CD14-positive monocyte (primary cell): ENCODE results near the gene RBFOX1. TPM values are rescaled to one million over a fixed set of nuclear protein-coding genes. Genes with fewer than 3 reads are reported as not detected.

Source experiments
- DNase-seq, 3 donors: peaks; one replicate each; pipeline ENCODE4 v3.0.0-alpha.2; 2011 to 2022
- H2AFZ ChIP-seq: 2 replicates; pipeline ENCODE4 v1.6.0; 2012; ENCODE audit warnings: mild to moderate bottlenecking, low read depth, low read length, inconsistent platforms; ENCODE audit not compliant: insufficient read depth, poor library complexity, severe bottlenecking
- H3K27ac ChIP-seq, 2 donors: 1 replicate in 1 of 2; 2 replicates in 1 of 2; pipeline ENCODE4 v1.5.1; 2012 to 2013; ENCODE audit warnings: low read length in 2 of 2, control low read depth in 1 of 2, inconsistent platforms in 1 of 2, low read depth in 1 of 2, mild to moderate bottlenecking in 1 of 2
- H3K27me3 ChIP-seq, 2 donors: one replicate each; pipeline versions ENCODE4 v1.6.0 to v1.6.1; 2011 to 2013; ENCODE audit warnings: low read length in 2 of 2; ENCODE audit not compliant: control insufficient read depth in 2 of 2, insufficient read depth in 2 of 2
- H3K36me3 ChIP-seq, 2 donors: replicated peaks in 1 of 2; 1 replicate in 1 of 2; 2 replicates in 1 of 2; pipeline versions ENCODE4 v1.5.1 to v1.6.1; 2012 to 2013; ENCODE audit warnings: low read length in 2 of 2, control low read depth in 1 of 2, inconsistent platforms in 1 of 2, mild to moderate bottlenecking in 1 of 2; ENCODE audit not compliant: insufficient read depth in 2 of 2, control insufficient read depth in 1 of 2
- H3K4me1 ChIP-seq, 2 donors: 1 replicate in 1 of 2; 2 replicates in 1 of 2; pipeline versions ENCODE4 v1.5.1 to v1.6.1; 2012 to 2013; ENCODE audit warnings: low read length in 2 of 2, control low read depth in 1 of 2, inconsistent platforms in 1 of 2, mild to moderate bottlenecking in 1 of 2, moderate library complexity in 1 of 2; ENCODE audit not compliant: insufficient read depth in 2 of 2, control insufficient read depth in 1 of 2
- H3K4me2 ChIP-seq: replicated peaks from 2 replicates; pipeline ENCODE3; 2012; ENCODE audit warnings: low read length, moderate library complexity, mild to moderate bottlenecking; ENCODE audit not compliant: poor library complexity, severe bottlenecking; ENCODE audit errors: extremely low read depth
- H3K4me3 ChIP-seq, 3 experiments: fragments of 200-600 bp in 1 of 3; sonication (generic) in 1 of 3; replicated peaks in 1 of 3; 1 replicate in 2 of 3; 2 replicates in 1 of 3; pipeline ENCODE4 v1.5.1; 2011 to 2013; ENCODE audit warnings: low read length in 3 of 3, mild to moderate bottlenecking in 3 of 3, control low read depth in 2 of 3, low read depth in 2 of 3, inconsistent platforms in 1 of 3, moderate library complexity in 1 of 3
- H3K79me2 ChIP-seq: 2 replicates; pipeline ENCODE4 v1.6.0; 2012; ENCODE audit warnings: mild to moderate bottlenecking, control low read depth, inconsistent platforms, low read length, moderate library complexity; ENCODE audit not compliant: insufficient read depth
- H3K9ac ChIP-seq: 2 replicates; pipeline ENCODE4 v1.6.0; 2017; ENCODE audit warnings: low read length, mild to moderate bottlenecking; ENCODE audit not compliant: insufficient read depth, poor library complexity, severe bottlenecking
- H3K9me3 ChIP-seq, 2 donors: replicated peaks in 1 of 2; 1 replicate in 1 of 2; 2 replicates in 1 of 2; pipeline versions ENCODE4 v1.5.1 to v1.6.1; 2012 to 2013; ENCODE audit warnings: low read length in 2 of 2, control low read depth in 1 of 2; ENCODE audit not compliant: control insufficient read depth in 1 of 2, insufficient read depth in 1 of 2
- H4K20me1 ChIP-seq: 2 replicates; pipeline ENCODE4 v1.6.0; 2012; ENCODE audit warnings: mild to moderate bottlenecking, low read length, control low read depth, moderate library complexity; ENCODE audit not compliant: insufficient read depth
- H3K27ac Mint-ChIP-seq, 7 donors: one replicate each; pipeline ENCODE4 v1.8.0; 2020; ENCODE audit warnings: mild to moderate bottlenecking in 7 of 7, mixed read lengths in 7 of 7, moderate library complexity in 6 of 7, inconsistent platforms in 2 of 7
- H3K27me3 Mint-ChIP-seq, 3 donors: one replicate each; pipeline ENCODE4 v1.8.0; 2021 to 2022; ENCODE audit warnings: low read depth in 3 of 3, mild to moderate bottlenecking in 3 of 3, mixed read lengths in 3 of 3, moderate library complexity in 3 of 3, inconsistent platforms in 1 of 3
- H3K36me3 Mint-ChIP-seq, 2 donors: one replicate each; pipeline ENCODE4 v1.8.0; 2020; ENCODE audit warnings: mixed read lengths in 2 of 2, inconsistent platforms in 1 of 2, mild to moderate bottlenecking in 1 of 2
- H3K4me1 Mint-ChIP-seq: one replicate; pipeline ENCODE4 v1.8.0; 2020; ENCODE audit warnings: mild to moderate bottlenecking, mixed read lengths
- H3K4me3 Mint-ChIP-seq, 2 donors: one replicate each; pipeline ENCODE4 v1.8.0; 2020; ENCODE audit warnings: mild to moderate bottlenecking in 2 of 2, mixed read lengths in 2 of 2, moderate library complexity in 1 of 2
- H3K9me3 Mint-ChIP-seq, 7 donors: one replicate each; pipeline ENCODE4 v1.8.0; 2020 to 2022; ENCODE audit warnings: mixed read lengths in 7 of 7, mild to moderate bottlenecking in 6 of 7, moderate library complexity in 6 of 7, inconsistent platforms in 2 of 7
- CTCF ChIP-seq: fragments of 200-600 bp; IDR thresholded peaks from one replicate; pipeline ENCODE4 v1.8.0; 2022; ENCODE audit warnings: antibody characterized with exemption, mild to moderate bottlenecking
- WGBS: methylation state at CpG from one replicate; pipeline ENCODE4 v1.1.5; 2013; ENCODE audit warnings: missing lambda C conversion rate; ENCODE audit not compliant: insufficient coverage; 5-methylcytosine and 5-hydroxymethylcytosine counted together
- intact Hi-C, 2 donors: fragments of 100-400 bp; cut with micrococcal nuclease; formaldehyde crosslinking; loops; one replicate each; pipeline versions ENCODE4 v1.15.0 to v1.15.1; 2023
- polyA plus RNA-seq, 3 donors: library from polyadenylated mRNA; depleted of rRNA in 1 of 3; unstranded in 2 of 3; stranded (reverse) in 1 of 3; fragments of 300-500 nt in 2 of 3; fragments of >200 nt in 1 of 3; fragmentation: Illumina TruSeq in 2 of 3; gene quantifications; 1 replicate in 2 of 3; 2 replicates in 1 of 3; pipeline ENCODE4 v1.2.3, GENCODE V29; 2012 to 2021

RBFOX1 gene
- polyA plus RNA-seq, 3 donors: not detected

GRCh38 chr16:7521834-7522233 is 189.2 kb downstream of the RBFOX1 start:
- TF ChIP-seq CTCF: no peak
- Mint-ChIP-seq H3K9me3 (peaks cover 0 to 8% (median 0%) of the 10 kb centered on the region in 7 donors), H3K4me3 (no peak overlapping the region), H3K27ac (no peak overlapping the region), H3K36me3 (no peaks in the 10 kb centered on the region), H3K27me3 (no peaks in the 10 kb centered on the region), H3K4me1 (no peaks in the 10 kb centered on the region)
- H3K27me3 ChIP-seq: no peaks in the 10 kb centered on the region
- no peaks in the 10 kb centered on the region for H3K36me3 ChIP-seq
- WGBS: 76% methylated on average over 4 of the region's 6 CpGs
- H3K4me1 ChIP-seq: no peaks in the 10 kb centered on the region
- no peak overlapping the region for H2AFZ ChIP-seq
- no peak overlapping the region for H3K27ac ChIP-seq
- DNase-seq: no peak
- H3K9me3 ChIP-seq: peaks cover 0 to 7% of the 10 kb centered on the region in 2 donors
- no peak overlapping the region for H3K4me2 ChIP-seq
- no peak overlapping the region for H3K4me3 ChIP-seq
- no peaks in the 10 kb centered on the region for H4K20me1 ChIP-seq
- no peaks in the 10 kb centered on the region for H3K79me2 ChIP-seq
- intact Hi-C loops: no loop called here
- H3K9ac ChIP-seq: no peak overlapping the region

- WGBS: no CpG with 5 or more reads among the region's 5 CpGs
- no peaks in the 10 kb centered on the region for H3K36me3 ChIP-seq
- intact Hi-C loops: no loop called here
- Mint-ChIP-seq H3K4me3 (no peak overlapping the region), H3K27me3 (no peaks in the 10 kb centered on the region), H3K9me3 (peaks cover 0 to 7% (median 0%) of the 10 kb centered on the region in 7 donors), H3K36me3 (no peaks in the 10 kb centered on the region), H3K4me1 (no peaks in the 10 kb centered on the region), H3K27ac (no peak overlapping the region)
- no peak overlapping the region for H3K9ac ChIP-seq
- no peak for TF ChIP-seq CTCF
- H3K4me2 ChIP-seq: no peak overlapping the region
- no peak overlapping the region for H3K27ac ChIP-seq
- H3K27me3 ChIP-seq: no peaks in the 10 kb centered on the region
- no peaks in the 10 kb centered on the region for H4K20me1 ChIP-seq
- no peaks in the 10 kb centered on the region for H3K79me2 ChIP-seq
- no peaks in the 10 kb centered on the region for H3K4me1 ChIP-seq
- H3K4me3 ChIP-seq: no peak overlapping the region
- no peak for DNase-seq
- H2AFZ ChIP-seq: no peak overlapping the region
- H3K9me3 ChIP-seq: peaks cover 0 to 7% of the 10 kb centered on the region in 2 donors
Observed at GRCh38 chr16:7524419-7524818, 191.8 kb downstream of the RBFOX1 start.
